ENCODE measurements around the gene SLC7A5. TPM values are rescaled to one million over a fixed set of nuclear protein-coding genes. Genes with fewer than 3 reads are reported as not detected.

SLC7A5 gene
- polyA plus RNA-seq, 2 of the 4 experiments (the other 2 are of a cell fraction): 265 to 972 TPM

GRCh38 chr16:87853411-87854052, 15.8 kb downstream of the SLC7A5 start (continued):
- TF ChIP-seq ATOH8 (CRISPR knock-in tag; IDR thresholded peaks at IDR 0.05; ENCODE audit: low read depth): 0 out of 2 replicates have a peak, but pooled peaks have one; percentile 20
- peak; percentile 87 for TF ChIP-seq HMGXB4 (CRISPR knock-in tag; IDR thresholded peaks at IDR 0.05; ENCODE audit: borderline replicate concordance)

GRCh38 chr16:87851601-87852000, 17.7 kb downstream of the SLC7A5 start:
- Histone ChIP-seq H3K9me3 (no peaks in the 10 kb centered on the region), H3K27ac (peak overlapping the region; percentile 97 to 99), H3K4me2 (peak overlapping the region; percentile 79), H3K4me1 (peaks cover 98% of the 10 kb centered on the region), H3K4me3 (peak overlapping the region; percentile 29)
- TF ChIP-seq HOXB5 (CRISPR knock-in tag; IDR thresholded peaks at IDR 0.05): 0 out of 2 replicates have a peak, but pooled peaks have one; percentile 25
- peak; percentile 84; the same call in 1 of the 2 replicates for TF ChIP-seq HOXB13 (CRISPR knock-in tag; IDR thresholded peaks at IDR 0.05; ENCODE audit: low read depth)
- TF ChIP-seq FOSB (CRISPR knock-in tag; IDR thresholded peaks at IDR 0.05): 0 out of 2 replicates have a peak, but pooled peaks have one; percentile 22
- no peak for TF ChIP-seq REST (IDR thresholded peaks at IDR 0.05)
- WGBS (ENCODE audit: missing lambda C conversion rate): 35% methylated on average over 13 of the region's 21 CpGs
- CTCF ChIA-PET: interaction anchor here (2.4 to 15.2 kb wide), 8 partner anchors 9 to 78 kb away, joined by 7 to 246 read pairs (median 52); partner anchors contain the start of gene SLC7A5
- no peak for FAIRE-seq
- POLR2A ChIA-PET: interaction anchor here (1.2 to 5.3 kb wide), 2 partner anchors 17 to 62 kb away, joined by 3 to 36 read pairs; partner anchors contain the start of gene SLC7A5
- no peak for ATAC-seq
- no peak for DNase-seq (ENCODE audit: low read depth in 1 of 2, low spot score in 1 of 2)

- WGBS (ENCODE audit: missing lambda C conversion rate): 29% methylated on average over 14 of the region's 14 CpGs
- no peaks in the 10 kb centered on the region for H3K9me3 ChIP-seq
- FAIRE-seq: no peak
- H3K4me2 ChIP-seq: peak overlapping the region; percentile 79
- H3K27ac ChIP-seq: peak overlapping the region; percentile 97 to 99
- POLR2A ChIA-PET: interaction anchor here (1.2 to 5.3 kb wide), 2 partner anchors 18 to 61 kb away, joined by 3 to 36 read pairs; partner anchors contain the start of gene SLC7A5
- ATAC-seq: no peak
- CTCF ChIA-PET: interaction anchor here (0.6 to 15.2 kb wide), 9 partner anchors 9 to 80 kb away, joined by 4 to 246 read pairs (median 35); partner anchors contain the start of gene SLC7A5
- peak overlapping the region; percentile 29 for H3K4me3 ChIP-seq
- peaks cover 98% of the 10 kb centered on the region for H3K4me1 ChIP-seq
- DNase-seq (ENCODE audit: low read depth in 1 of 2, low spot score in 1 of 2): no peak
- TF ChIP-seq CHD4 (IDR thresholded peaks at IDR 0.05; ENCODE audit: borderline replicate concordance) (no peak), KDM1A (IDR thresholded peaks at IDR 0.05; ENCODE audit: low read depth) (no peak), ELK1 (IDR thresholded peaks at IDR 0.05; ENCODE audit: low read depth, low read length) (no peak), MAX (IDR thresholded peaks at IDR 0.05) (peak; percentile 74), CBX8 (IDR thresholded peaks at IDR 0.05) (no peak), SREBF2 (IDR thresholded peaks at IDR 0.05) (no peak), RFX5 (IDR thresholded peaks at IDR 0.05) (no peak), ZC3H11A (IDR thresholded peaks at IDR 0.05) (no peak), RAD21 (conservative IDR thresholded peaks at IDR 0.05 in 1 of 2, IDR thresholded peaks at IDR 0.05 in 1 of 2) (no peak), USF2 (IDR thresholded peaks at IDR 0.05) (no peak), POLR2A (IDR thresholded peaks at IDR 0.05; ENCODE audit: low read length) (no peak), EP300 (IDR thresholded peaks at IDR 0.05) (no peak), GATA3 (IDR thresholded peaks at IDR 0.05; ENCODE audit: borderline replicate concordance) (no peak), HOXB5 (CRISPR knock-in tag; IDR thresholded peaks at IDR 0.05) (no peak), MYC (IDR thresholded peaks at IDR 0.05; ENCODE audit: borderline replicate concordance, low read length) (0 out of 2 replicates have a peak, but pooled peaks have one; percentile 47), E2F6 (IDR thresholded peaks at IDR 0.05; ENCODE audit: borderline replicate concordance, low read depth) (no peak)
Measured at GRCh38 chr16:87851141-87851587, 18.1 kb downstream of the SLC7A5 start.

Data from A549 (cell line).